Panc1 (cell line): ENCODE measurements around the gene SEC16A. TPM values are rescaled to one million over a fixed set of nuclear protein-coding genes. Genes with fewer than 3 reads are reported as not detected.

Source experiments
- ATAC-seq: fragments of 200-7000 bp; cut with Tn5 transposase; 2 replicates; pipeline ENCODE4 v1.9.1; 2020; ENCODE audit warnings: mild to moderate bottlenecking, moderate library complexity
- BruUV-seq: library from RNA; stranded (reverse); fragments of 400-500 nt; replicated peaks from 2 replicates; lab custom pipeline; 2021; lab: Mats Ljungman, UMichigan
- CTCF ChIA-PET: fragments of 300-600 bp; sonication (Branson Sonifier 250); formaldehyde crosslinking; loops from one replicate; lab custom pipeline; 2022; ENCODE audit warnings: antibody characterized with exemption; lab: Charles Lee
- POLR2A ChIA-PET: fragments of 300-600 bp; sonication (Branson Sonifier 250); formaldehyde crosslinking; loops from one replicate; lab custom pipeline; 2022; ENCODE audit warnings: antibody characterized with exemption; lab: Charles Lee
- DNase-seq: peaks from one replicate; pipeline ENCODE4 v3.0.0-alpha.2; 2010; ENCODE audit warnings: low read depth, low spot score
- H3K27ac ChIP-seq: 2 replicates; pipeline ENCODE4 v1.5.1; 2011; ENCODE audit warnings: mild to moderate bottlenecking, low read length, inconsistent platforms
- H3K27me3 ChIP-seq: fragments of 200-500 bp; sonication (Bioruptor generic); 2 replicates; pipeline ENCODE4 v1.6.0; 2014; ENCODE audit warnings: low read length, inconsistent platforms; ENCODE audit not compliant: control insufficient read depth, insufficient read depth
- H3K36me3 ChIP-seq: fragments of 200-500 bp; sonication (Bioruptor generic); 2 replicates; pipeline ENCODE4 v1.5.1; 2014; ENCODE audit warnings: inconsistent platforms, mild to moderate bottlenecking, low read length, moderate library complexity; ENCODE audit not compliant: control insufficient read depth, insufficient read depth
- H3K4me1 ChIP-seq: 2 replicates; pipeline ENCODE4 v1.5.1; 2011; ENCODE audit warnings: inconsistent platforms, mild to moderate bottlenecking, low read length, moderate library complexity; ENCODE audit not compliant: control insufficient read depth, insufficient read depth
- H3K4me3 ChIP-seq, 2 experiments: 2 replicates each; pipeline ENCODE4 v1.5.1; 2011 to 2012; ENCODE audit warnings: low read depth in 2 of 2, low read length in 2 of 2, mild to moderate bottlenecking in 2 of 2, inconsistent platforms in 1 of 2, moderate library complexity in 1 of 2
- H3K9me3 ChIP-seq: fragments of 200-500 bp; sonication (Bioruptor generic); 2 replicates; pipeline ENCODE4 v1.5.1; 2014; ENCODE audit warnings: low read depth, mild to moderate bottlenecking, inconsistent platforms, low read length, moderate library complexity; ENCODE audit not compliant: control insufficient read depth, insufficient read depth
- CTCF ChIP-seq: fragments of 450-650 bp; IDR thresholded peaks from 2 replicates; pipeline ENCODE4 v1.5.1; 2017; ENCODE audit warnings: mild to moderate bottlenecking
- POLR2AphosphoS5 ChIP-seq: IDR thresholded peaks from 2 replicates; pipeline ENCODE4 v1.6.1; 2012; ENCODE audit warnings: mild to moderate bottlenecking, low read depth, low read length, moderate library complexity
- REST ChIP-seq, 2 experiments: IDR thresholded peaks; 2 replicates each; pipeline ENCODE4 v1.6.1; 2011 to 2012; ENCODE audit warnings: low read depth in 2 of 2, control low read depth in 1 of 2, low read length in 1 of 2, mild to moderate bottlenecking in 1 of 2, moderate library complexity in 1 of 2; ENCODE audit not compliant: insufficient read depth in 1 of 2
- SIN3A ChIP-seq: IDR thresholded peaks from 2 replicates; pipeline ENCODE4 v1.6.1; 2012; ENCODE audit warnings: low read depth, mild to moderate bottlenecking, low read length, moderate library complexity, borderline replicate concordance; ENCODE audit not compliant: insufficient read depth
- TCF7L2 ChIP-seq: IDR thresholded peaks from 2 replicates; pipeline ENCODE4 v1.6.1; 2011; ENCODE audit warnings: mild to moderate bottlenecking, low read depth, low read length, inconsistent platforms
- in situ Hi-C: cut with HindIII; loops from 2 replicates; pipeline ENCODE4 v1.10.0; 2016; ENCODE audit warnings: low sequenced_read_pairs, low pct_unique_long_range_greater_than_20kb
- intact Hi-C: fragments of 100-400 bp; cut with micrococcal nuclease; formaldehyde crosslinking; loops from one replicate; pipeline ENCODE4 v1.10.0; 2022; ENCODE audit not compliant: unreplicated experiment
- total RNA-seq: library from RNA; stranded (reverse); gene quantifications from one replicate; pipeline ENCODE4 v1.2.1, GENCODE V29; 2021; ENCODE audit not compliant: unreplicated experiment

The SEC16A gene
- total RNA-seq, 1 experiment from 2014 or later: 76.5 TPM

- ChIA-PET POLR2A (no interaction called here), CTCF (interaction anchor here (0.8 to 3.2 kb wide), 3 partner anchors 139 to 143 kb away, joined by 5 to 18 read pairs (median 17); no protein-coding TSS in a partner anchor)
- H3K27ac ChIP-seq: no peak overlapping the region
- H3K4me1 ChIP-seq: peaks cover 8% of the 10 kb centered on the region
- in situ Hi-C loops: loop anchor here (10.0 kb wide), 1 partner anchor 59 kb away; the partner anchor contains the start of gene NOTCH1
- H3K36me3 ChIP-seq: peaks cover 2% of the 10 kb centered on the region; the same call in 1 of the 2 replicates
- TF ChIP-seq POLR2AphosphoS5 (no peak), SIN3A (no peak), REST (IDR thresholded peaks at IDR 0.05; ENCODE audit: insufficient read depth in 1 of 2, low read depth in 2 of 2, low read length in 1 of 2) (no peak), TCF7L2 (no peak)
- DNase-seq (no peak), ATAC-seq (no peak)
- intact Hi-C loops: no loop called here
- H3K27me3 ChIP-seq: no peaks in the 10 kb centered on the region
- BruUV-seq: no TSS peak
- no peak overlapping the region for H3K4me3 ChIP-seq
- no peaks in the 10 kb centered on the region for H3K9me3 ChIP-seq
Observed at GRCh38 chr9:136486131-136486530, 3.3 kb upstream of the SEC16A start.

- H3K4me3 ChIP-seq: peak overlapping the region; percentile 58 to 66; a peak in 3 of 4 replicates
- ChIA-PET POLR2A (interaction anchor here (1.0 kb wide), 1 partner anchor 93 kb away, joined by 12 read pairs; no protein-coding TSS in a partner anchor), CTCF (interaction anchor here (2.7 to 3.2 kb wide), 2 partner anchors 140 to 144 kb away, joined by 17 to 18 read pairs; no protein-coding TSS in a partner anchor)
- H3K27ac ChIP-seq: no peak overlapping the region; the same call in 1 of the 2 replicates
- no peaks in the 10 kb centered on the region for H3K27me3 ChIP-seq
- no peaks in the 10 kb centered on the region for H3K9me3 ChIP-seq
- intact Hi-C loops: no loop called here
- DNase-seq: peak; percentile 47
- in situ Hi-C loops: loop anchor here (10.0 kb wide), 1 partner anchor 59 kb away; the partner anchor contains the start of gene NOTCH1
- TF ChIP-seq REST (IDR thresholded peaks at IDR 0.05; ENCODE audit: insufficient read depth in 1 of 2, low read depth in 2 of 2, low read length in 1 of 2): no peak
- TF ChIP-seq POLR2AphosphoS5: no peak
- TF ChIP-seq CTCF: peak; percentile 89
- TF ChIP-seq SIN3A: no peak
- H3K4me1 ChIP-seq: peaks cover 8% of the 10 kb centered on the region
- peak; percentile 31 for ATAC-seq
- BruUV-seq: no TSS peak
- H3K36me3 ChIP-seq: peaks cover 2% of the 10 kb centered on the region; the same call in 1 of the 2 replicates
Observed at GRCh38 chr9:136485049-136486045, 2.5 kb upstream of the SEC16A start.
